A549 (cell line): ENCODE measurements around the gene TFF3.

Experiments used
- CHD4 ChIP-seq: fragments of 200-600 bp; sonication (generic); IDR thresholded peaks from 2 replicates; pipeline ENCODE4 v1.6.1; 2016; ENCODE audit warnings: antibody characterized with exemption, mild to moderate bottlenecking, borderline replicate concordance
- CTCF ChIP-seq: fragments of >200 bp; sonication (Bioruptor Twin); formaldehyde crosslinking; IDR thresholded peaks from 3 replicates; pipeline ENCODE4 v1.5.1; 2016
- EP300 ChIP-seq, 2 experiments: fragments of >200 bp; sonication (Bioruptor Twin); formaldehyde crosslinking; IDR thresholded peaks; 2 replicates in 1 of 2; 3 replicates in 1 of 2; pipeline ENCODE4 v1.6.1; 2016 to 2017
- NFE2L2 ChIP-seq: fragments of 150-350 bp; conservative IDR thresholded peaks from 2 replicates; pipeline ENCODE4 v1.6.1; 2014; ENCODE audit warnings: low read length
- POLR2A ChIP-seq: IDR thresholded peaks from 2 replicates; pipeline ENCODE4 v1.6.1; 2012; ENCODE audit warnings: mild to moderate bottlenecking, low read length
- RCOR1 ChIP-seq: fragments of 150-350 bp; IDR thresholded peaks from 2 replicates; pipeline ENCODE4 v1.6.1; 2014; ENCODE audit warnings: antibody characterized with exemption, low read length, low read depth
- REST ChIP-seq: fragments of 200-600 bp; sonication (generic); IDR thresholded peaks from 2 replicates; pipeline ENCODE4 v1.6.1; 2016; ENCODE audit warnings: antibody characterized with exemption, mild to moderate bottlenecking, moderate library complexity
- RFX5 ChIP-seq: fragments of 450-650 bp; IDR thresholded peaks from 2 replicates; pipeline ENCODE4 v1.7.1; 2014; ENCODE audit warnings: antibody characterized with exemption, mild to moderate bottlenecking, moderate library complexity
- ZFP36 ChIP-seq: fragments of 450-650 bp; IDR thresholded peaks from 2 replicates; pipeline ENCODE4 v1.6.1; 2014; ENCODE audit warnings: borderline replicate concordance; ENCODE audit not compliant: partially characterized antibody

- TF ChIP-seq EP300 (IDR thresholded peaks at IDR 0.05) (no peak), CTCF (no peak), RCOR1 (no peak), POLR2A (no peak), NFE2L2 (no peak), REST (no peak), ZFP36 (no peak), RFX5 (no peak), CHD4 (no peak)
Observed at GRCh38 chr21:42308914-42309752, 6.1 kb downstream of the TFF3 start.
